Thyroid gland (tissue), 4 donors: Measurements from ENCODE around the gene TIGAR.

ENCODE experiments used
- CTCF ChIP-seq, 6 experiments: fragments of 200-600 bp in 3 of 6; fragments of 450-650 bp in 3 of 6; sonication (generic) in 3 of 6; IDR thresholded peaks; one replicate each; pipeline ENCODE4 v1.5.1; 2016 to 2019; ENCODE audit warnings: antibody characterized with exemption in 6 of 6, mild to moderate bottlenecking in 2 of 6, inconsistent platforms in 1 of 6, moderate library complexity in 1 of 6
- POLR2A ChIP-seq, 2 donors: fragments of 450-650 bp; IDR thresholded peaks; one replicate each; pipeline ENCODE4 v1.6.1; 2017; ENCODE audit warnings: antibody characterized with exemption in 2 of 2, mild to moderate bottlenecking in 2 of 2, moderate library complexity in 1 of 2

- TF ChIP-seq CTCF (IDR thresholded peaks at IDR 0.05), result no peak
- no peak for TF ChIP-seq POLR2A (IDR thresholded peaks at IDR 0.05)
Observed at GRCh38 chr12:4331842-4332241, 10.8 kb downstream of the TIGAR start.
